HG02588 (cell line): Measurements from ENCODE around the gene EEF1A2.

Experiments
- ATAC-seq: cut with Tn5 transposase; IDR thresholded peaks from one replicate; pipeline ENCODE4 v1.9.1; 2021; ENCODE audit warnings: mild to moderate bottlenecking, moderate library complexity; ENCODE audit not compliant: unreplicated experiment

The EEF1A2 gene

DNA sequence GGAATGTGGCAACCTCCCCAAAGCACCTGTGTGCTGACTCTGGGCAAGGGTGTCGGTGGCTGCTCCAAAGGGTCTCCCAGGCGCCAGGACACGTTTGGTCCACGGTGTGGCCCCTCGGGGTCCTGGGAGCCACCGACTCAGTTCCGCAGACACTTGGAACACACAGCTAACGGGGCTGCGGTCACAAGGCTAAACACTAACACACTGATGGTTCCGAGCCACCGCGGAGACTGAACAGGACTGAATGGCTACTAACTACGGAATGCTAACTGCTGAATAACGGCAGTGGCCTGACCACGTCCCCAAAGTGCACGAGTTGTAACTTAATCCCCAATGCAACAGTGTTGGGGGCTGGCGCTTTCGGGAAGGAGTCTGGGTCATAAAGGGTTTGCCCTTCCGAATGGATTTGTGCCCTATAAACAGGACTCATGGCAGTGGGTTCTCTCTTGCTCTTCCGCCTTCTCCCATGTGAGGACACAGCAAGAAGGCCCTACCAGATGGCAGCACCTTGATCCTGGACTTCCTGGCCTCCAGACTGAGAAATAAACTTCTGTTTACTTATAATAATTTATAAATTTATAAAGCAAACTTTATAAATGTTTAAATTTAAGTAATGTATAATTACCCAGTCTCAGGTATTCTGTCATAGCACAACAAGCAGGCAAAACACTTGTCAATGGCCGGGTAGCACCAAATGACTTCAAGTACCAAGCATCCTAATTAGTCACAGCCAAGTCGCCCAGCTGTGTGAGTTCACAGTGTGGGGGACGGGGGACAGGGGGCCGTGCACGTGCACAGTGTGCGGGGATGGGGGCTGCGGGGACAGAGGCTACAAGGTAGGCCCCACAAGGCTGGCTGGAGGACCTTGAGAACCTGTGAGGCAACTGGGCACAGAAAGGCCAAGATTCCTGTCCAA, 2.3 kb upstream of the EEF1A2 start:
- ATAC-seq, result no peak

DNA sequence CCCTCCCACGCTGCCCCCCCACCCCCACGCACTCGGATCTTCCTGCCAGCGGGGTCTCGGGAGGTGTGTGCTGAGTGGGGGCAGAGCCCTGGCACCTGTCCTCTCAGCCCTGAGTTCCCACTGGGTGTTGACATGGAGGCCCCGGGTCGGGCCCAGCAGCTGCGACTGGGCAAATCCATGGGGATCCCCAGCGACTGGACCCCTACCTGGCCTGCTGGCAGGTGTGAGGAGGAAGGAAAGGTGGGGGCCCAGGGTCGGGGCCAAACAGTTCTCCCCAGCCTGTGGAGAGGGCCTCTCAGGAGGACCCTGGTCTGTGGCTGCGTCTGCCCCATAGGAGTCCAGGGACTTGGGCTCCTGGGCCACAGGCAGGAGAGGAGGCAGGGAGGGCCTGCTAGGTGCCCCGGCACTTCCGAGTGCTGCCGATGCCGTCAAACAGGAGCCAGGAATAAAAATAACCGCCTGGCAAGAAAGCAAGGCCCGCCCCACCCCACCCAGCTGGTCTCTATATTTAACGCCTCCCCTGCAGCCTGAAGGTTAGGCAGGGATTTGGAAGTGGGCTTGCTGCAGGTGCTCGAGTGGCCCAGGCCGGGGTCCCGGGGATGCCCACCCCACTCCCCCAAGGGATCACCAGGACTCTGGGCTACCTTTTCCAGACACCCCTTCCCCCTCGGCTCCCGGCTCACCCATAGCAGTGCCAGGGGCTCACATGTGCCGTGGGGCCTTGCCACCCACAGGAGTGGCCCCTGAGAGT, 1.4 kb upstream of the EEF1A2 start:
- no peak for ATAC-seq

DNA sequence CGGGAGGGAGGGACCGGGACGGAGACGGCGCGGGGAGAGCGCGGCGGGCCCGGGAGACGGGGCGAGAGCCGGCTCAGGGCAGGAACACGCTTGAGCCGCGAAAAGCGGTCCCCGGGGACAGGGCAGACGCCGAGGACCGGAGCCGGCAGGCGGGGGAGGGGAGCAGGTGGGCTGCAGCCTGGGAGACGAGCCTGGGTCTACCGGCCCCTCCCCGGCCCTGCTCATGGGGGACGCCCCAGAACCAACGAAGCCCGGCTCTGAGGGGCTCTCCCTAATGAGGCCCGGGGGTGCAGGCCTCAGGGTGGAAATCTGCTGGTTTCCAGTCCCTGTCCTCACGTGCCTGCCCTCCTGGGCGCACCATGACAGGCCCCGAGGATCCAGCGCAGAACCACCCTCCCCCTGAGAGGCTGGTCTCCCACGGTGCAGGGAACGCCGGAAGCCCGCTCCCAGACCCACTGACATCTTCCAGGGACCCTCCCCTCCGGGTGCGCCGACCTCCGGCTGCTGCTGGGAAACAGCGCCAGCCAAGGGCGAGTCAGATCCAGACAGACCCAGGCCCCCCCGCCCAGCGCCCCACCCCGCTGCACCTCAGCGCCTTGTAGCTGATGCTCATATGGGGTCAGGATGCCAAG, 571 bp upstream of the EEF1A2 start:
- ATAC-seq, result no peak

DNA sequence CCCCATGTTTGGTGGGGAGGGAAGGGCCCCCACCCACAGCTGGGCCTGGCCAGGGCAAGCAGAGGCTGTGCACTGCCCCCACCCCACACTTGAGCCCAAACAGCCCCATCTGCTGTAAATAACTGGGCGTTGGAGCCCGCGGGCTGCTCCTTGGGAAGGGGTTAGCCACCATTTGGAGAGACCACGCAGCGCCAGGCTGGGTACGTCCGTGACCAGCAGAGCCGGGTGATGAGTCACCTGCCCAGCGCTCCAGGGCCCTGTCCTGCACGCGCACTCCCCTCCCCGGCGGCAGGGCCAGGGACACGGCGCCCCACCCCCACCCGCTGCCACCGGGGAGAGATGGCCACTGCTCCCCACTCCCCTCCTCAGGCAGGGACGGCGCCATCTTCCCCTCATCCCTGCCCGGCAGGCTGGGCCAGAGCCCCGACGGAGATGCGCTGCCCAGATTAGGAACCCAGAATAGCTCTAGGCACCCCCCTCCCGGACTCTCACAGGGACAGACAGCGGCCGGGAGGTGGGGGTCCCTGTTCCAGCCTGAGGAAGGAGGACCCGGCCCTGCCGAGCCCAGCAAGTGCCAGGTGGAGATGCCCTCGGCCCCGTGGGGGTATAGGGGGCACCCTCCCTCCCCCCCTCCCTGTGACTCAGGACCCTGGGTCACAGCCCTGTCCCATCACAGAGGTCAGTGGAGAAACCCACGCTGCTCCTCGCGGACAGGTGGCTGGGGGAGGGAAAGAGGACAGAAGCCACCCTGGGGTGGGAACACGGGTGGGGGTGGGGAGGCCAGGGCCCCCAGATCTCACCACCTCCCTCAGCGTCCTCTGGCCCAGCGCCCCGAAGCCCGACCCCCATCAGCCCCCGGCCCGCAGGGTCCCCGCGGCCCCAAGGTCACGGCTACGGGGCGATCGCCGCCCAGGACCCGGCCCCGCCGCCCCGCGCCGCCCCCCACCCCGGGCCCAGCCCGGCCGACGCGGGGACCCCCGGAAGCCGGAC, 642 bp downstream of the EEF1A2 start:
- ATAC-seq, result no peak

DNA sequence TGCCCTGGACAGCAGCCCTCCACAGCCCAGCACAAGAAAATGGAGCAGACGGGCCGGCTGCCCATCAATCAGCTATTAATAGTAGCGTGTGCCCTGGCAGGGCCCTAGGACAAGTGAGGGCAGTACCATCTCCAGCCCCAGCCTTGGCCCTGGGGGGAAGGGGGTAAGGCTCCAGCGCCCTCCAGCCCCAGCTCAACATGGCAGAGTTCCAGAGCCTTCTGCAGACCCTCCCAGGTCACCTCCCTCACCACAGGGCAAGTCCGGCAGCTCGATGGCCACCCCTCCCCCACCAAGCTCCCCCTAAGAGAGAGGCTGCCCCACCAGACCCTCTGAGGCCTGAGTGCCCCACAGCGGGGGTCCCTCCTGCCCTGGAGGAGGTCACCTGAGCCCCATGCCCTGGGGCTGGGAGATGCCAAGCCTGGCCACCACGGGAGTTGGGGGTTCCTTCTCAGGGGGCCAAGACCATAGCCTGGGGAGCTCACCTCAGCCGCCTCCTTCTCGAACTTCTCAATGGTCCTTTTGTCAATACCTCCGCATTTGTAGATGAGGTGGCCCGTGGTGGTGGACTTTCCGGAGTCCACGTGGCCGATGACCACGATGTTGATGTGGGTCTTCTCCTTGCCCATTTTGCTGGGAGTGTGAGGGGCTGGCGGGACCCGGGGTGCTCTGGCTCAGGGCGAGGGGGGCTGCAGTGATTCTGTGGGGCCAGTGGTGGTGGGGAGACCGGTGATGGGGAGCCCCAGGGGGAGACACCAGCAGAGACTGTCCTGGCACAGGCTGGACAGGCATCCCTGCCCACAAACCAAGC, 1.5 kb downstream of the EEF1A2 start:
- no peak for ATAC-seq

DNA sequence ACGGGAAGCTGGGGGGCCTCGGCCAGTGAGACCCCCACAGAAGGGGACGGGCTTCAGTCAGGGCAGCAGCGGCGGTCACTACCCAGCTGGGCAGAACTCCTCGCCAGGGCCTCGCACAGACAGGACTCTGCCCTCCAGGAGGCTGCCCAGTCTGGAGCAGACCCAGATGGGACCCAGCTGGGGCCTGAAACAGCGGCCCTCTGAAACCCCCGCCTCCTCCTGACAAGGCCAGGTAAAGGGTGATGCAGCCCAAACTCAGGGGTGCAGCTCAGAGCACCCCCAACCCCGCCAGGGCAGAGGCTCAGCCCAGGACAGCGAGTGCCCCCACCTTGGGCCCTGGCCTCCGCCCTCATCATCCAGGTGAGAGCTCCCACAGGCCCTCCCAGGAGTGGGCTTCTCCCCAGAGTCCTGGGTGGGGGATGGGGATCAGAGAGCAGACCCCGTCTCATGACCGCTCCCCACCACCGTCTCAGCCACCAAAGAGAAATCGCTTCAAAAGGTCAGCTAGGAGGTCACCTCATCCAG, 2.2 kb downstream of the EEF1A2 start:
- no peak for ATAC-seq

DNA sequence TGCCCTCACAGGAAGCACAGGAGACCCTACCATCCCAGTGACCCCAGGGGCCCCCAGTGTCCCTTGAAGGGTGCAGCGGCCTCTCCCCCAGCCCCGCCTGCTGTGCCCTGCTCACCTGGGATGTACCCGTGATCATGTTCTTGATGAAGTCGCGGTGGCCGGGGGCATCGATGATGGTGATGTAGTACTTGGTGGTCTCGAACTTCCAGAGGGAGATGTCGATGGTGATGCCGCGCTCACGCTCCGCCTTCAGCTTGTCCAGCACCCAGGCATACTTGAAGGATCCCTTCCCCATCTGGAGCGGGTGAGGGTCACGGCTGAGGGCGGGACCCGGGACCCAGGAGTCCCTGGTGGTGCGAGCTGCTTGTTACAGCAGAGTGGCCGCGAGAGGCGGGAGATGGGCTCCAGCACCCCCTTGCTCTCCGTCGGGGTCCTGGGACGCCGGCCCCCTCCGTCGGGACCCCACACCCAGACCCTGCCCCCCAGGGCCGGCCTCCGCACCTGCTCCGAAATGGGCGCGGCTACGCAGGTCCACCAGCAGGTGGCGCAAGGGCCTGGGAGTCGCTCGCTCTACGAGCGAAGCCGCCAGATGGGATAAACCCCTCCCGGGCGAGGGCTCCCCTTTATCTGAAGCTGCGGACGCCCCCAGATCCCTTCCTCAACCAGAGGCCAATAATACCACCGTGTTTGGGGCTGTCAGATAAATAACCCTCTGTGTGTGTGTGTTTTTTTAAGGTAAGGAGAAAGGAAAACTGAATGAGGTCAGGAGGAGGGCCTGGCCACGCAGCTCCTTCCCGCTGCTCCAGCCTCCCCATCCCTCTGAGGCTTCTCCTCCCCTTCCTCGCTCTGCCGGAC, 2.9 kb downstream of the EEF1A2 start:
- no peak for ATAC-seq

DNA sequence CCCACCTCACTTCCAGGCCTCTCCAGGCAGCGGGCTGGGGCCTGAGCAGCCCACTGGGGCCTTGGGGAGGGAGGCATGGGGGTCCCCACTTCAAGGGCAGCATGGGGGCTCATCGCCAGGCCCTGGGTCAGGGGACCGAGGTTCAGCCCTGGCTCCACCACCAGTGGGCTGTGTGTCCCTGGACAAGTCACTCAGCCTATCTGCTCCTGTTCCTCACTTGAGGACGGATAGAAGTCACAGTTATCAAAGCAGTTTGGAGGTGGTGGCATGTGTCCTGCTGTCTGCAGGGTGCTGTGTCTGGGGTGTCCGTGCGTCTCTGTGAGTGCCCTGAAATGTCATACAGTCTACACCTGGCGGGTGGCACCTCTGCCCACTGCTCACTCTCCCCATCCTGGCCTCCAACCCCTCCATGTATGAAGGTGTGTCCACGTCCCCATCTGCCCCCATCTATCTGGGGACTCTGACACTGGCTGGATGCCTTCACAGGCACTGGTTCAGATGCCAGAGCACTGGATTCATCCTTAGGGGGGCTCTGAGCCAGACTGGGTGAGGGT, 3.6 kb downstream of the EEF1A2 start:
- no peak for ATAC-seq

DNA sequence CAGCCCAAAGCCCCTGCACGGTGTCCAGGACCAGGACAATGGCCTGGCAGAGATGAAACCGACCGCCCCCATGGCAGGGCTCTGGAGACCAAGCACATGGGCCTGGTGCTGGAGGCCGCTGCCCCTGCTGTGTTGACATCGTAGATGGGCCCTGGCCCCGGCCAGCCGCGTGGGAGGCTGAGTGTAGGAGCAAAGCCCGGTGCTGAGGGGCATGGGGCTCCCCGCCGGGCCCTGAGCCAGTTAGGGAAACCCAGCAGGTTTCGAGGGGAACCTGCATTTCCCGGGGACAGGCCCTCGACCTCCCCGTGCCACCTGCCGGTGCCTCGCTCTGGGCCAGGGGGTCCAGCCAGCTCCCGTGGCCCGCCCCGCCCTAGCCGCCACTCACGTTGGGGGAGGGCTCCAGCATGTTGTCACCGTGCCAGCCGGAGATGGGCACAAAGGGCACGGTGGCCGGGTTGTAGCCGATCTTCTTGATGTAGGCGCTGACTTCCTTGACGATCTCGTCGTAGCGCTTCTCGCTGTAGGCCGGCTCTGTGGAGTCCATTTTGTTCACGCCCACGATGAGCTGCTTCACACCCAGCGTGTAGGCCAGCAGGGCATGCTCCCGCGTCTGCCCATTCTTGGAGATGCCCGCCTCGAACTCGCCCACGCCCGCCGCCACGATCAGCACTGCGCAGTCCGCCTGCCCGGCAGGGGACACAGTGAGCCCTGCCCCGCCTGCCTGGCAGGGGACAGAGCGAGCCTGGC, 4.3 kb downstream of the EEF1A2 start:
- no peak for ATAC-seq

DNA sequence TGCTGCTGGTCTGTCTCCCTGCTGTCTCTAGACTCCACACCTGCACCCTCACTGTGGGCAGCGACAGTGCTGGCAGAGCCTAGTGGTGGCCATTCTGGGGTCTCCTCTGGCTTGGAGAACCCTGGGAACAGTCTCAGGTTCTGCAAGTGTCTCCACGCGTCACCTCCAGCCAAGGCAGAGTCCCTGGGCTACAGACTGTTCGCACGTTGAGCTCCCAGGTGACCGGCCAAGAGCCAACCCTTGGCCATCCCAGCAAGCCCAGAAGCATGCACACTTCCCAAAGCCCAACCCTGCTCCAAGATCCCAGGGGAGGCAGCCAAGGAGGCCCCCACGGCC, 4.8 kb downstream of the EEF1A2 start:
- no peak for ATAC-seq

DNA sequence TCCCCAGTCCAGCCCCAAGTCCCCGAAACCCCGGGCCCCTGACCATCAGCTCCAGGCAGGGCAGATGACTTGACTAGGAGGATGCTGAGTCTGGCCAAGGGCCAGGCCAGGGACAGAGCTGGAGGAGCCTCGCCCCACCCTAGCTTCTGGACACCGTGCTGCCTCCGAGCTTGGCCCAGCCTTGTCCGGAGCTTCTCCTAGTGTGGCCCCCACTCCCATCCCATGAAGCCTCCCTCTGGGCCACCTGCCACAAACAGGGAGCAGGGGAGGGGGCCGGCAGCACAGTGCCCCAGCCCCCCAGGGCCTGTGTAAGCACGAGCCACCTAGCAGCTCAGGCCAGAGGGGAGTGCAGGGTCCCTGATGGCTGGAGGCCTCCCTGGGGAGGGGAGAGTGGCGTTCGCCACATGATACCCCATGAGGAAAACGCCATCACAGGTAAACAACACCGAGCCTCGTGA, 5.3 kb downstream of the EEF1A2 start:
- no peak for ATAC-seq

DNA sequence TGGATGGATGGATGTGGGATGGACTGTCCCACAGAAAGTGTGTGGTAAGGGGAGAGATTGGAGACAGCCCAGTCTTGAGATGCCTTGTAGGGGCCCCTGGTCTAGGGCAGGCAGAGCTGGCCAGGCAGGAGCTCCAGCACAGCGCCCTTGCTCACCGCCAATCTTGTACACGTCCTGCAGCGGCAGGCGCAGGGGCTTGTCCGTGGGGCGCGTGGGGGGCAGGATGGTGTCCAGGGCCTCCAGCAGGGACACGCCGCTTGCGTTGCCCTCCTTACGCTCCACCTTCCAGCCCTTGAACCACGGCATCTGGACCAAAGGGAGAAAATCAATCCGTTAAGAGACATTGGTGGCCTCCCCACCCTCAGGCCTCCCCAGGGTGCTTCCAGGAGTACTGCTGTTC, 5.9 kb downstream of the EEF1A2 start:
- ATAC-seq, result no peak

DNA sequence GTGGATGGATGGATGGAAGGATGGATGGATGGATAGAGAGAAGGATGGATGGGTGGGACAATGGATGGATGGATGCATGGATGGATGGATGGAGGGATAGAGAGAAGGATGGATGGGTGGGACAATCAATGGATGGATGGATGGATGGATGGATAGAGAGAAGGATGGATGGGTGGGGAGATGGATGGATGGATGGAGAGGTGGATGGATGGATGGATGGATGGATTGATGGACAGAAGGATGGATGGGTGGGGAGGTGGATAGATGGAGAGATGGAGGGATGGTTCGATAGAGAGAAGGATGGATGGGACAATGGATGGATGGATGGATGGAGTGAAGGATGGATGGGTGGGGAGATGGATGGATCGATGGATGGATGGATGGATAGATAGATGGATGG, 6.4 kb downstream of the EEF1A2 start:
- no peak for ATAC-seq

DNA sequence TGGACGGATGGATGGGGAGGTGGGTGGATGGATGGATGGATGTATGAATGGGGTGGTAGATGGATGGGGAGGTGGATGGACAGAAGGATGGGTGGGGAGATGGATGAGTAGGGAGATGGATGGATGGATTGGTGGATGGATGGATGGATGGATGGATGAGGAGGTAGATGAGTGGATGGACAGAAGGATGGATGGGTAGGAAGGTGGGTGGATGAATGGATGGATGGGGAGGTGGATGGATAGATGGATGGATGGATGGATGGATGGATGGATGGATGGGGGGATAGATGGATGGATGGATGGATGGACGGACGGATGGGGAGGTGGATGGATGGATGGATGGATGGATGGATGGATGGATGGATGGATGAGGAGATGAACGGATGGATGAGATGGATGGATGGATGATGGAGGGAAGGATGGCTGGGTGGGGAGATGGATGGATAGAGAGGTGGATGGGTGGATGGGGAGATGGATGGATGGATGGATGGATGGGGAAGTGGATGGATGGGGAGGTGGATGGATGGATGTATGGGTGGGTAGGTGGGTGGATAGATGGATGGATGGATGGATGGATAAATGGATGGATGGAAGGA, 7.2 kb downstream of the EEF1A2 start:
- ATAC-seq, result no peak

DNA sequence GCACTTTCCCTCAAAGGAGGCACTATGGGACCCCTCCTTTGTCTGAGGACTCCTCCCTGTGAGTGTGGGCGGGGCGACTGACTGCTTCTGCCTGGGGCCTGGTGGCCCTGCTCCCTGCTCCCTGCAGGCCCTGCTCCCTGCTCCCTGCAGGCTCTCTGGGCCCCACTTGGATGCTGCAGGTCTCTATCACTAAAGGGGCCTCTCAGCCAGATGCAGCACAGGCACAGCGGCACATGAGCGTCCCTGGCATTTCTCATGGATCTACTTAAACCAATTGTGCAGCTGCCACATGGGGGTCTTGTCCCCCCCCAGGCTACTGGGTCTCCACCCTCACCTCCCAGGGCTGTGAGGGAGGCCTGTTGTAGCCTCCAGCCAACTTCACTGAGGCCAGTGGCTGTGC, 7.8 kb downstream of the EEF1A2 start:
- ATAC-seq, result no peak

DNA sequence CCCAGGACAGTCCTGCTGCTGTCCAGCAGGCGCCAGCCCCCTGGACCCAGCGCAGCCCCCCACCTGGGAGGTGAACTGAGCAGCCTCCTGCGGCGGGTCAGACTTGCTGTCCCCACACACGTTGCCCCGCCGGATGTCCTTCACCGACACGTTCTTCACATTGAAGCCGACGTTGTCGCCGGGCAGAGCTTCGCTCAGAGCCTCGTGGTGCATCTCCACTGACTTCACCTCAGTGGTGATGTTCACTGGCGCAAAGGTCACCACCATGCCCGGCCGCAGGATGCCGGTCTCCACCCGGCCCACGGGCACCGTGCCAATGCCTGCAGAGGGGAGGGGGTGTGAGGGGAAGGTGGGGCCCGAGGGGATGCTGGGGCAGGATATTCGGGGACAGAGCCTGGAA, 8.5 kb downstream of the EEF1A2 start:
- ATAC-seq, result no peak
